SU-DHL-6 (cell line): Measurements from ENCODE around the gene RPL18.

Source experiments
- H2AFZ ChIP-seq: fragments of 200-600 bp; sonication (generic); 2 replicates; pipeline ENCODE4 v1.6.1; 2014; ENCODE audit warnings: low read depth, mild to moderate bottlenecking, moderate library complexity, mixed read lengths, antibody characterized with exemption, low read length; ENCODE audit not compliant: severe bottlenecking
- H3F3A ChIP-seq: fragments of 200-600 bp; shearing (Covaris generic); 2 replicates; pipeline ENCODE4 v1.6.0; 2016; ENCODE audit warnings: antibody characterized with exemption, mild to moderate bottlenecking; ENCODE audit not compliant: insufficient read depth
- H3K27ac ChIP-seq: fragments of 200-600 bp; sonication (generic); 2 replicates; pipeline ENCODE4 v1.5.1; 2016; ENCODE audit warnings: low read depth, mild to moderate bottlenecking, low read length, moderate library complexity, mixed read lengths
- H3K27me3 ChIP-seq: fragments of 200-600 bp; sonication (generic), shearing (Covaris generic); 2 replicates; pipeline ENCODE4 v1.6.0; 2014; ENCODE audit warnings: mild to moderate bottlenecking, low read length
- H3K36me3 ChIP-seq: fragments of 200-600 bp; sonication (generic); 2 replicates; pipeline ENCODE4 v1.6.1; 2014; ENCODE audit warnings: mild to moderate bottlenecking, low read length, mixed read lengths
- H3K4me2 ChIP-seq: fragments of 300-600, 200-600 bp; shearing (Covaris generic), sonication (generic); 2 replicates; pipeline ENCODE4 v1.6.0; 2014; ENCODE audit warnings: low read length, low read depth, mild to moderate bottlenecking; ENCODE audit not compliant: poor library complexity, severe bottlenecking
- H3K4me3 ChIP-seq: fragments of 200-600 bp; sonication (generic); 2 replicates; pipeline ENCODE4 v1.5.1; 2014; ENCODE audit warnings: antibody characterized with exemption, low read length, mild to moderate bottlenecking, mixed read lengths; ENCODE audit not compliant: insufficient read depth, poor library complexity, severe bottlenecking
- H3K79me2 ChIP-seq: fragments of 200-600 bp; sonication (generic); 2 replicates; pipeline ENCODE4 v1.6.1; 2014; ENCODE audit warnings: mild to moderate bottlenecking, low read length, moderate library complexity; ENCODE audit not compliant: insufficient read depth
- H3K9ac ChIP-seq: fragments of 200-600 bp; sonication (generic); 2 replicates; pipeline ENCODE4 v1.7.0; 2014; ENCODE audit warnings: mild to moderate bottlenecking, low read length
- H3K9me2 ChIP-seq: fragments of 200-600 bp; sonication (generic); replicated peaks from 2 replicates; pipeline ENCODE4 v1.6.1; 2014; ENCODE audit warnings: low read length; ENCODE audit not compliant: insufficient read depth
- H3K9me3 ChIP-seq: fragments of 200-600 bp; sonication (generic); 2 replicates; pipeline ENCODE4 v1.6.1; 2014; ENCODE audit warnings: low read length, mixed read lengths; ENCODE audit not compliant: insufficient read depth
- H4K20me1 ChIP-seq: fragments of 200-600 bp; sonication (generic); 2 replicates; pipeline ENCODE4 v1.6.1; 2014; ENCODE audit warnings: low read depth, mild to moderate bottlenecking, antibody characterized with exemption, low read length, moderate library complexity, mixed read lengths
- CTCF ChIP-seq: fragments of 200-600 bp; sonication (generic); IDR thresholded peaks from one replicate; pipeline ENCODE4 v1.5.1; 2017; ENCODE audit warnings: antibody characterized with exemption, mild to moderate bottlenecking, low read length, moderate library complexity; ENCODE audit not compliant: insufficient read depth, poor library complexity, severe bottlenecking
- EZH2phosphoT487 ChIP-seq: fragments of 200-600 bp; sonication (generic), shearing (Covaris generic); conservative IDR thresholded peaks from 2 replicates; pipeline ENCODE4 v1.6.1; 2018; ENCODE audit warnings: mild to moderate bottlenecking, antibody characterized with exemption, low read length, moderate library complexity, mixed read lengths

The RPL18 gene

GRCh38 chr19:48591021-48591420, 28.0 kb downstream of the RPL18 start:
- no peak overlapping the region for H3K4me3 ChIP-seq
- no peak overlapping the region for H2AFZ ChIP-seq
- TF ChIP-seq CTCF (no peak), EZH2phosphoT487 (no peak)
- no peaks in the 10 kb centered on the region for H3K36me3 ChIP-seq
- H4K20me1 ChIP-seq, result no peaks in the 10 kb centered on the region
- no peak overlapping the region for H3K27ac ChIP-seq
- no peaks in the 10 kb centered on the region for H3K79me2 ChIP-seq
- H3F3A ChIP-seq, result no peaks in the 10 kb centered on the region
- no peaks in the 10 kb centered on the region for H3K9me3 ChIP-seq
- no peak overlapping the region for H3K9ac ChIP-seq
- H3K4me2 ChIP-seq, result no peak overlapping the region
- H3K9me2 ChIP-seq, result no peaks in the 10 kb centered on the region
- H3K27me3 ChIP-seq, result no peaks in the 10 kb centered on the region

- peak overlapping the region; percentile 12; the same call in 1 of the 2 replicates for H3K9ac ChIP-seq
- TF ChIP-seq CTCF, result peak; percentile 96
- no peak for TF ChIP-seq EZH2phosphoT487
- H4K20me1 ChIP-seq, result no peaks in the 10 kb centered on the region
- no peaks in the 10 kb centered on the region for H3F3A ChIP-seq
- H3K27me3 ChIP-seq, result no peaks in the 10 kb centered on the region
- no peaks in the 10 kb centered on the region for H3K9me3 ChIP-seq
- no peaks in the 10 kb centered on the region for H3K9me2 ChIP-seq
- H3K4me2 ChIP-seq, result peak overlapping the region; percentile 44
- H3K27ac ChIP-seq, result no peak overlapping the region
- H3K36me3 ChIP-seq, result no peaks in the 10 kb centered on the region
- no peaks in the 10 kb centered on the region for H3K79me2 ChIP-seq
- no peak overlapping the region for H3K4me3 ChIP-seq
- peak overlapping the region; percentile 10 for H2AFZ ChIP-seq
Measured at GRCh38 chr19:48588670-48589401, 30.1 kb downstream of the RPL18 start.

- H3K27ac ChIP-seq, result no peak overlapping the region
- H3K4me3 ChIP-seq, result no peak overlapping the region
- no peaks in the 10 kb centered on the region for H3K27me3 ChIP-seq
- H3K9me3 ChIP-seq, result no peaks in the 10 kb centered on the region
- no peak overlapping the region for H3K9ac ChIP-seq
- H3K9me2 ChIP-seq, result no peaks in the 10 kb centered on the region
- no peaks in the 10 kb centered on the region for H3K79me2 ChIP-seq
- no peak overlapping the region for H2AFZ ChIP-seq
- no peak overlapping the region for H3K4me2 ChIP-seq
- TF ChIP-seq CTCF, result no peak
- TF ChIP-seq EZH2phosphoT487, result no peak
- H4K20me1 ChIP-seq, result no peaks in the 10 kb centered on the region
- no peaks in the 10 kb centered on the region for H3F3A ChIP-seq
- no peaks in the 10 kb centered on the region for H3K36me3 ChIP-seq
Measured at GRCh38 chr19:48587387-48587786, 31.6 kb downstream of the RPL18 start.
